HepG2 (cell line): ENCODE results near the gene MED25. TPM values are rescaled to one million over a fixed set of nuclear protein-coding genes. Genes with fewer than 3 reads are reported as not detected.
A peak's percentile ranks its signal among the peaks of the same experiment; 100 is the strongest.

ENCODE experiments used
- AFF4 ChIP-seq: sonication (generic); formaldehyde crosslinking; IDR thresholded peaks from 2 replicates; pipeline ENCODE4 v1.4.0; 2020; ENCODE audit warnings: missing genetic modification reagents
- ATF4 ChIP-seq, 2 experiments: fragments of 450-650 bp in 1 of 2; sonication (generic) in 1 of 2; formaldehyde crosslinking; IDR thresholded peaks; 2 replicates each; pipeline versions ENCODE4 v1.5.0 to v1.8.0; 2020 to 2022; ENCODE audit warnings: mild to moderate bottlenecking in 1 of 2, missing genetic modification reagents in 1 of 2
- CHD4 ChIP-seq: fragments of 200-600 bp; sonication (generic); IDR thresholded peaks from 2 replicates; pipeline ENCODE4 v1.7.0; 2017; ENCODE audit warnings: mild to moderate bottlenecking, low read length, borderline replicate concordance
- FUBP1 ChIP-seq: sonication (generic); formaldehyde crosslinking; IDR thresholded peaks from 2 replicates; pipeline ENCODE4 v1.5.1; 2020; ENCODE audit warnings: missing genetic modification reagents, mild to moderate bottlenecking, borderline replicate concordance
- GRHL1 ChIP-seq: sonication (generic); formaldehyde crosslinking; conservative IDR thresholded peaks from 2 replicates; pipeline ENCODE4 v1.8.0; 2022; ENCODE audit warnings: missing genetic modification reagents
- KAT8 ChIP-seq: IDR thresholded peaks from 2 replicates; pipeline ENCODE4 v1.6.1; 2016; ENCODE audit warnings: missing genetic modification reagents, missing compliant biosample characterization
- MYC ChIP-seq: sonication (generic); formaldehyde crosslinking; IDR thresholded peaks from 2 replicates; pipeline ENCODE4 v1.9.0; 2021; ENCODE audit warnings: missing genetic modification reagents, borderline replicate concordance
- ONECUT2 ChIP-seq: sonication (generic); formaldehyde crosslinking; IDR thresholded peaks from 2 replicates; pipeline ENCODE4 v1.4.0; 2020; ENCODE audit warnings: missing genetic modification reagents
- REXO4 ChIP-seq: sonication (generic); formaldehyde crosslinking; IDR thresholded peaks from 2 replicates; pipeline ENCODE4 v1.8.0; 2022; ENCODE audit warnings: missing genetic modification reagents, mild to moderate bottlenecking, borderline replicate concordance
- RFX1 ChIP-seq: fragments of 450-650 bp; IDR thresholded peaks from 2 replicates; pipeline ENCODE4 v1.6.1; 2017
- SIN3A ChIP-seq: IDR thresholded peaks from 2 replicates; pipeline ENCODE4 v1.6.1; 2011; ENCODE audit warnings: low read depth, mild to moderate bottlenecking, control low read depth, low read length, borderline replicate concordance
- TBX2 ChIP-seq: sonication (generic); formaldehyde crosslinking; IDR thresholded peaks from 2 replicates; pipeline ENCODE4 v1.5.0; 2020; ENCODE audit warnings: missing genetic modification reagents, mild to moderate bottlenecking, borderline replicate concordance
- THAP11 ChIP-seq: IDR thresholded peaks from 2 replicates; pipeline ENCODE4 v1.6.1; 2016; ENCODE audit warnings: missing biosample characterization, missing genetic modification reagents
- YEATS4 ChIP-seq: sonication (generic); formaldehyde crosslinking; IDR thresholded peaks from 2 replicates; pipeline ENCODE4 v1.4.0; 2020; ENCODE audit warnings: missing genetic modification reagents, borderline replicate concordance
- ZNF329 ChIP-seq: sonication (generic); formaldehyde crosslinking; IDR thresholded peaks from 2 replicates; pipeline ENCODE4 v1.9.0; 2021; ENCODE audit warnings: low read depth, mild to moderate bottlenecking, missing genetic modification reagents
- ZNF337 ChIP-seq: sonication (generic); formaldehyde crosslinking; IDR thresholded peaks from 2 replicates; pipeline ENCODE4 v1.5.1; 2020; ENCODE audit warnings: missing genetic modification reagents, low read depth, mild to moderate bottlenecking, borderline replicate concordance
- ZNF746 ChIP-seq: sonication (generic); formaldehyde crosslinking; IDR thresholded peaks from 2 replicates; pipeline ENCODE4 v1.8.0; 2022; ENCODE audit warnings: mild to moderate bottlenecking, missing genetic modification reagents
- ZNF782 ChIP-seq: sonication (generic); formaldehyde crosslinking; IDR thresholded peaks from 2 replicates; pipeline ENCODE4 v1.4.0; 2020; ENCODE audit warnings: missing genetic modification reagents, mild to moderate bottlenecking, borderline replicate concordance
- ZNF850 ChIP-seq: sonication (generic); formaldehyde crosslinking; conservative IDR thresholded peaks from 2 replicates; pipeline ENCODE4 v1.9.0; 2021; ENCODE audit warnings: mild to moderate bottlenecking, missing genetic modification reagents
- ZNF883 ChIP-seq: sonication (generic); formaldehyde crosslinking; IDR thresholded peaks from 2 replicates; pipeline ENCODE4 v1.5.1; 2020; ENCODE audit warnings: mild to moderate bottlenecking, missing genetic modification reagents; ENCODE audit errors: not compliant biosample characterization
- ZSCAN25 ChIP-seq: sonication (generic); formaldehyde crosslinking; IDR thresholded peaks from 2 replicates; pipeline ENCODE4 v1.8.0; 2022; ENCODE audit warnings: mild to moderate bottlenecking, missing genetic modification reagents
- polyA plus RNA-seq, 8 experiments: library from polyadenylated mRNA; depleted of rRNA in 3 of 8; stranded (reverse) in 7 of 8; unstranded in 1 of 8; fragments of >200 nt; fragmentation: Illumina TruSeq in 4 of 8; extraction: Trizol in 4 of 8; gene quantifications; 2 replicates each; pipeline versions ENCODE4 v1.2.1 to v1.2.3, GENCODE V29; 2011 to 2016; ENCODE audit warnings: low read depth in 4 of 8, missing spikeins in 1 of 8, mixed read lengths in 1 of 8; ENCODE audit not compliant: insufficient read depth in 1 of 8
- total RNA-seq, 5 experiments: library from RNA; depleted of rRNA; stranded (reverse); fragments of >200 nt; fragmentation: Illumina TruSeq; extraction: Trizol; gene quantifications; 2 replicates each; pipeline ENCODE4 v1.2.3, GENCODE V29; 2016; ENCODE audit warnings: low read depth in 1 of 5

The MED25 gene
- total and polyA plus RNA-seq, 2 of the 13 experiments (the other 11 are each of a cell fraction or from before 2014, with no cell fraction given), result 11.1 to 15.1 TPM

- TF ChIP-seq FUBP1 (CRISPR knock-in tag), result no peak
- no peak for TF ChIP-seq ZNF746 (CRISPR knock-in tag)
- no peak for TF ChIP-seq ATF4 (CRISPR knock-in tag; IDR thresholded peaks at IDR 0.05)
- no peak; the same call in 1 of the 2 replicates for TF ChIP-seq MYC (CRISPR knock-in tag)
- TF ChIP-seq THAP11 (CRISPR knock-in tag), result peak; percentile 43; the same call in 1 of the 2 replicates
- TF ChIP-seq YEATS4 (CRISPR knock-in tag), result no peak
- TF ChIP-seq ZNF850 (CRISPR knock-in tag), result no peak
- peak; percentile 29 for TF ChIP-seq ZNF883
- no peak for TF ChIP-seq ZNF782
- TF ChIP-seq REXO4, result no peak
- no peak for TF ChIP-seq ZNF337 (CRISPR knock-in tag)
- no peak for TF ChIP-seq ONECUT2 (CRISPR knock-in tag)
- no peak for TF ChIP-seq GRHL1 (CRISPR knock-in tag)
- TF ChIP-seq TBX2, result peak; percentile 53
- no peak for TF ChIP-seq ZNF329 (CRISPR knock-in tag)
- TF ChIP-seq RFX1, result no peak
- TF ChIP-seq AFF4, result no peak
- TF ChIP-seq KAT8 (CRISPR knock-in tag), result no peak
- no peak; the same call in none of the 2 replicates for TF ChIP-seq ZSCAN25 (CRISPR knock-in tag)
- TF ChIP-seq CHD4, result no peak
- TF ChIP-seq SIN3A, result no peak
Observed at GRCh38 chr19:49809160-49809940, 8.7 kb upstream of the MED25 start (continued).
